Endothelial cell of umbilical vein (primary cell): ENCODE data around the gene C12orf43. TPM values are rescaled to one million over a fixed set of nuclear protein-coding genes. Genes with fewer than 3 reads are reported as not detected.

Experiments used
- BruUV-seq: library from RNA; stranded (reverse); fragments of 400-500 nt; replicated peaks from 2 replicates; lab custom pipeline; 2021; lab: Mats Ljungman, UMichigan
- CTCF ChIA-PET: fragments of 300-600, 350-600 bp; sonication (Branson Sonifier 250); formaldehyde crosslinking; loops from one replicate; lab custom pipeline; 2021; ENCODE audit warnings: antibody characterized with exemption, inconsistent platforms; lab: Charles Lee
- POLR2A ChIA-PET: fragments of 300-600, 350-600 bp; sonication (Branson Sonifier 250); formaldehyde crosslinking; loops from one replicate; lab custom pipeline; 2021; ENCODE audit warnings: antibody characterized with exemption, inconsistent platforms; lab: Charles Lee
- DNase-seq: peaks from one replicate; pipeline ENCODE4 v3.0.0-alpha.2; 2011; ENCODE audit warnings: low read depth, low spot score
- FAIRE-seq: peaks from 2 replicates; lab custom pipeline; 2011; peaks lifted over from hg19 to GRCh38; lab: Jason Lieb, UNC
- H2AFZ ChIP-seq: 2 replicates; pipeline ENCODE4 v1.6.0; 2012; ENCODE audit warnings: low read depth, low read length, control low read depth, inconsistent platforms
- H3K27ac ChIP-seq: 2 replicates; pipeline ENCODE4 v1.5.1; 2011; ENCODE audit warnings: low read depth, mild to moderate bottlenecking, control low read depth, low read length, moderate library complexity; ENCODE audit not compliant: insufficient read depth
- H3K27me3 ChIP-seq, 2 experiments: 2 replicates each; pipeline versions ENCODE4 v1.6.0 to v1.6.1; 2011; ENCODE audit warnings: low read length in 2 of 2, mixed read lengths in 1 of 2; ENCODE audit not compliant: control insufficient read depth in 2 of 2, insufficient read depth in 2 of 2
- H3K36me3 ChIP-seq, 2 experiments: 2 replicates in 1 of 2; 3 replicates in 1 of 2; pipeline ENCODE4 v1.5.1; 2011; ENCODE audit warnings: low read length in 2 of 2, mild to moderate bottlenecking in 1 of 2, moderate library complexity in 1 of 2; ENCODE audit not compliant: control insufficient read depth in 2 of 2, insufficient read depth in 2 of 2; ENCODE audit errors: extremely low read depth in 1 of 2
- H3K4me1 ChIP-seq: 3 replicates; pipeline ENCODE4 v1.5.1; 2011; ENCODE audit warnings: mild to moderate bottlenecking, low read length; ENCODE audit not compliant: control insufficient read depth, insufficient read depth; ENCODE audit errors: extremely low read depth
- H3K4me2 ChIP-seq: 2 replicates; pipeline ENCODE4 v1.6.1; 2011; ENCODE audit warnings: low read length, control low read depth, mixed read lengths; ENCODE audit not compliant: insufficient read depth
- H3K4me3 ChIP-seq, 3 experiments: fragments of 200-600 bp in 1 of 3; sonication (generic), shearing (Covaris generic) in 1 of 3; replicated peaks in 1 of 3; 2 replicates each; pipeline ENCODE4 v1.5.1; 2011 to 2016; ENCODE audit warnings: control low read depth in 3 of 3, low read length in 3 of 3, mild to moderate bottlenecking in 2 of 3, inconsistent platforms in 1 of 3, low read depth in 1 of 3, moderate library complexity in 1 of 3; ENCODE audit not compliant: insufficient read depth in 1 of 3
- H3K79me2 ChIP-seq: 2 replicates; pipeline ENCODE4 v1.6.0; 2012; ENCODE audit warnings: low read length, inconsistent platforms; ENCODE audit not compliant: control insufficient read depth, insufficient read depth
- H3K9ac ChIP-seq: replicated peaks from 2 replicates; pipeline ENCODE3; 2011; ENCODE audit warnings: low read length, control low read depth; ENCODE audit not compliant: insufficient read depth; ENCODE audit errors: extremely low read depth
- H3K9me1 ChIP-seq: replicated peaks from 3 replicates; pipeline ENCODE4 v1.6.0; 2011; ENCODE audit warnings: mild to moderate bottlenecking, low read length; ENCODE audit not compliant: control insufficient read depth, insufficient read depth; ENCODE audit errors: extremely low read depth
- H3K9me3 ChIP-seq: replicated peaks from 2 replicates; pipeline ENCODE4 v1.5.1; 2012; ENCODE audit warnings: low read length, inconsistent platforms; ENCODE audit not compliant: control insufficient read depth, insufficient read depth
- H4K20me1 ChIP-seq: replicated peaks from 2 replicates; pipeline ENCODE3; 2011; ENCODE audit warnings: mild to moderate bottlenecking, low read length; ENCODE audit not compliant: control insufficient read depth, insufficient read depth; ENCODE audit errors: extremely low read depth
- EZH2 ChIP-seq: IDR thresholded peaks from 2 replicates; pipeline ENCODE4 v1.6.1; 2012; ENCODE audit warnings: borderline replicate concordance, low read depth, mild to moderate bottlenecking, moderate library complexity, low read length, inconsistent platforms; ENCODE audit not compliant: severe bottlenecking
- FOS ChIP-seq: IDR thresholded peaks from 2 replicates; pipeline ENCODE4 v1.6.1; 2011; ENCODE audit warnings: mild to moderate bottlenecking, low read length, moderate library complexity, borderline replicate concordance; ENCODE audit not compliant: insufficient read depth
- GATA2 ChIP-seq: IDR thresholded peaks from 2 replicates; pipeline ENCODE4 v1.7.0; 2011; ENCODE audit warnings: low read depth, mild to moderate bottlenecking, moderate library complexity, mixed read lengths, low read length; ENCODE audit not compliant: insufficient read length, insufficient read depth
- JUN ChIP-seq: IDR thresholded peaks from 2 replicates; pipeline ENCODE4 v1.6.1; 2011; ENCODE audit warnings: borderline replicate concordance, low read depth; ENCODE audit not compliant: insufficient read length, insufficient read depth
- MYC ChIP-seq: IDR thresholded peaks from one replicate; pipeline ENCODE4 v1.6.1; 2011; ENCODE audit warnings: mild to moderate bottlenecking, low read depth, low read length
- POLR2A ChIP-seq: IDR thresholded peaks from 2 replicates; pipeline ENCODE4 v1.6.1; 2012; ENCODE audit warnings: low read depth, mild to moderate bottlenecking, control low read depth, low read length
- POLR2AphosphoS5 ChIP-seq: IDR thresholded peaks from 2 replicates; pipeline ENCODE4 v1.6.1; 2012; ENCODE audit warnings: low read depth, mild to moderate bottlenecking, control low read depth, low read length, moderate library complexity; ENCODE audit not compliant: insufficient read depth
- dilution Hi-C: fragments of 300-500 bp; cut with MboI; formaldehyde crosslinking; loops from one replicate; pipeline ENCODE4 v1.15.0; 2019; ENCODE audit warnings: low sequenced_read_pairs; ENCODE audit not compliant: extremely low pct_ligation_motif_present
- intact Hi-C: fragments of 100-400 bp; cut with micrococcal nuclease; formaldehyde crosslinking; loops from one replicate; pipeline ENCODE4 v1.10.0; 2022
- polyA plus RNA-seq, 4 experiments: library from polyadenylated mRNA; depleted of rRNA in 3 of 4; stranded (reverse) in 3 of 4; unstranded in 1 of 4; fragments of >200 nt; gene quantifications; 2 replicates each; pipeline versions ENCODE4 v1.2.1 to v1.2.3, GENCODE V29; 2011 to 2012; ENCODE audit warnings: missing spikeins in 1 of 4
- total RNA-seq: library from RNA; stranded (reverse); gene quantifications from 2 replicates; pipeline ENCODE4 v1.2.3, GENCODE V29; 2021
- TF ChIP-seq, protein P1 (sequence below), 2 donors: IDR thresholded peaks; 1 replicate in 1 of 2; 2 replicates in 1 of 2; pipeline ENCODE4 v1.5.1; 2011; ENCODE audit warnings: low read length in 2 of 2, mild to moderate bottlenecking in 2 of 2, moderate library complexity in 2 of 2, control low read depth in 1 of 2, inconsistent platforms in 1 of 2, low read depth in 1 of 2; ENCODE audit not compliant: insufficient read depth in 1 of 2; ENCODE audit errors: extremely low read depth in 1 of 2
- TF ChIP-seq, protein P2 (sequence below): IDR thresholded peaks from 2 replicates; pipeline ENCODE4 v1.6.1; 2011; ENCODE audit not compliant: insufficient read depth, insufficient read length

Gene C12orf43
- total and polyA plus RNA-seq, 2 donors (not counting 3 experiments of a cell fraction or from before 2014, with no cell fraction given): 12.3 to 24.7 TPM

DNA sequence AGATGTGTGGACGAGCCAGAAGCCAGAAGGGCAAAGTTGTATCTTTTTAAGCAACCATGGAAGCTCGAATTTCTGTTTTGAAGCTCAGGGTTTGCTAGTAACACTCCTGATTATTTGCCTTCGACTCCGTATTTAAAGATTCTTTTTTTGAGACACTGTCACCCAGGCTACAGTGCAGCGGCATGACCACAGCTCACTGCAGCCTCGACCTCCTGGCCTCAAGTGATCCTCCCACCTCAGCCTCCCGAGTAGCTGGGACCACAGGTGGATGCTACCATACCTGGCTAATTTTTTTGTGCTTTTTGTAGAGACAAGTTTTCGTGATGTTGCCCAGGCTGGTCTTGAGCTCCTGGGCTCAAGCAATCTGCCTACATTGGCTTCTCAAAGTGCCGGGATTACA lies 41.5 kb upstream of the C12orf43 start:
- dilution Hi-C loops: no loop called here
- H3K9ac ChIP-seq: no peak overlapping the region
- POLR2A ChIA-PET: no interaction called here

More for the DNA sequence above, 41.5 kb upstream of the C12orf43 start:
- no peak overlapping the region for H3K27ac ChIP-seq
- peaks cover 0 to 3% of the 10 kb centered on the region in 2 experiments for H3K27me3 ChIP-seq
- H3K4me3 ChIP-seq: no peak overlapping the region
- CTCF ChIA-PET: interaction anchor here (1.2 kb wide), 1 partner anchor 53 kb away, joined by 3 read pairs; no protein-coding TSS in a partner anchor
- BruUV-seq: no TSS peak
- no peaks in the 10 kb centered on the region for H3K9me1 ChIP-seq
- TF ChIP-seq, protein P1, sequence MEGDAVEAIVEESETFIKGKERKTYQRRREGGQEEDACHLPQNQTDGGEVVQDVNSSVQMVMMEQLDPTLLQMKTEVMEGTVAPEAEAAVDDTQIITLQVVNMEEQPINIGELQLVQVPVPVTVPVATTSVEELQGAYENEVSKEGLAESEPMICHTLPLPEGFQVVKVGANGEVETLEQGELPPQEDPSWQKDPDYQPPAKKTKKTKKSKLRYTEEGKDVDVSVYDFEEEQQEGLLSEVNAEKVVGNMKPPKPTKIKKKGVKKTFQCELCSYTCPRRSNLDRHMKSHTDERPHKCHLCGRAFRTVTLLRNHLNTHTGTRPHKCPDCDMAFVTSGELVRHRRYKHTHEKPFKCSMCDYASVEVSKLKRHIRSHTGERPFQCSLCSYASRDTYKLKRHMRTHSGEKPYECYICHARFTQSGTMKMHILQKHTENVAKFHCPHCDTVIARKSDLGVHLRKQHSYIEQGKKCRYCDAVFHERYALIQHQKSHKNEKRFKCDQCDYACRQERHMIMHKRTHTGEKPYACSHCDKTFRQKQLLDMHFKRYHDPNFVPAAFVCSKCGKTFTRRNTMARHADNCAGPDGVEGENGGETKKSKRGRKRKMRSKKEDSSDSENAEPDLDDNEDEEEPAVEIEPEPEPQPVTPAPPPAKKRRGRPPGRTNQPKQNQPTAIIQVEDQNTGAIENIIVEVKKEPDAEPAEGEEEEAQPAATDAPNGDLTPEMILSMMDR (IDR thresholded peaks at IDR 0.05; ENCODE audit: extremely low read depth in 1 of 2, insufficient read depth in 1 of 2, low read depth in 1 of 2, low read length in 2 of 2): no peak
- TF ChIP-seq POLR2A (no peak), GATA2 (no peak), POLR2AphosphoS5 (no peak), MYC (no peak), FOS (no peak), EZH2 (no peak), JUN (no peak)
- TF ChIP-seq, protein P2, sequence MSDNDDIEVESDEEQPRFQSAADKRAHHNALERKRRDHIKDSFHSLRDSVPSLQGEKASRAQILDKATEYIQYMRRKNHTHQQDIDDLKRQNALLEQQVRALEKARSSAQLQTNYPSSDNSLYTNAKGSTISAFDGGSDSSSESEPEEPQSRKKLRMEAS: no peak
- H3K4me1 ChIP-seq: peaks cover 4% of the 10 kb centered on the region
- H4K20me1 ChIP-seq: no peaks in the 10 kb centered on the region
- DNase-seq (no peak), FAIRE-seq (no peak)
- no peaks in the 10 kb centered on the region for H3K79me2 ChIP-seq
- no peaks in the 10 kb centered on the region for H3K9me3 ChIP-seq
- no peak overlapping the region for H2AFZ ChIP-seq
- H3K36me3 ChIP-seq: no peaks in the 10 kb centered on the region
- intact Hi-C loops: no loop called here
- H3K4me2 ChIP-seq: no peak overlapping the region
